Fibroblast of lung (primary cell): ENCODE measurements around the gene CTDSP2.

Experiments used
- EZH2 ChIP-seq: IDR thresholded peaks from 2 replicates; pipeline ENCODE4 v1.5.1; 2012; ENCODE audit warnings: low read length, control low read depth, mild to moderate bottlenecking; ENCODE audit errors: missing control alignments
- TF ChIP-seq, protein P1 (sequence below), 2 donors: IDR thresholded peaks in 1 of 2; conservative IDR thresholded peaks in 1 of 2; 1 replicate in 1 of 2; 2 replicates in 1 of 2; pipeline ENCODE4 v1.5.1; 2011 to 2012; ENCODE audit warnings: low read length in 2 of 2, control low read depth in 1 of 2, inconsistent platforms in 1 of 2, low read depth in 1 of 2, mild to moderate bottlenecking in 1 of 2

DNA sequence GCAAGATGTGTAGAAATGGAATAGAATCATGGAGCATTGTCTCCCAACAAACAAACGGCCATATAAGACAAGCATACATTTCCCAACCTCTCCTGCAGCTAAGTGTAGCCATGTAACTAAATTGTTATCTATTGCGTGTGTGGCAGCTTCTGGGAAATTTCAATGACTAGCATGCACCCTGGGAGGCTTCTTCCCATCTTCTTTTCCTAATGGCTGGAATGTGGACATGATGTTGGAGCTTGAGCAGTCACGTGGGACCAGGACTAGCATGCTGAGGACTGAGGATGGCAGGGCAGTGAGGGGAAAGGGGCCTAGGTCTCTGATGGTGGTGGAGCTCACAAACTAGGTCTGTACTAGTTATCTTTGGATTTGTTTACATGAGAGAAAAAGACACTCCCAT lies 21.7 kb upstream of the CTDSP2 start:
- TF ChIP-seq, protein P1, sequence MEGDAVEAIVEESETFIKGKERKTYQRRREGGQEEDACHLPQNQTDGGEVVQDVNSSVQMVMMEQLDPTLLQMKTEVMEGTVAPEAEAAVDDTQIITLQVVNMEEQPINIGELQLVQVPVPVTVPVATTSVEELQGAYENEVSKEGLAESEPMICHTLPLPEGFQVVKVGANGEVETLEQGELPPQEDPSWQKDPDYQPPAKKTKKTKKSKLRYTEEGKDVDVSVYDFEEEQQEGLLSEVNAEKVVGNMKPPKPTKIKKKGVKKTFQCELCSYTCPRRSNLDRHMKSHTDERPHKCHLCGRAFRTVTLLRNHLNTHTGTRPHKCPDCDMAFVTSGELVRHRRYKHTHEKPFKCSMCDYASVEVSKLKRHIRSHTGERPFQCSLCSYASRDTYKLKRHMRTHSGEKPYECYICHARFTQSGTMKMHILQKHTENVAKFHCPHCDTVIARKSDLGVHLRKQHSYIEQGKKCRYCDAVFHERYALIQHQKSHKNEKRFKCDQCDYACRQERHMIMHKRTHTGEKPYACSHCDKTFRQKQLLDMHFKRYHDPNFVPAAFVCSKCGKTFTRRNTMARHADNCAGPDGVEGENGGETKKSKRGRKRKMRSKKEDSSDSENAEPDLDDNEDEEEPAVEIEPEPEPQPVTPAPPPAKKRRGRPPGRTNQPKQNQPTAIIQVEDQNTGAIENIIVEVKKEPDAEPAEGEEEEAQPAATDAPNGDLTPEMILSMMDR (conservative IDR thresholded peaks at IDR 0.05 in 1 of 2, IDR thresholded peaks at IDR 0.05 in 1 of 2; ENCODE audit: low read depth in 1 of 2, low read length in 2 of 2), result no peak
- no peak for TF ChIP-seq EZH2
